ENCODE results near the gene MYOF.
"Not testable (repeated sequence)": the region's sequence is repeated elsewhere in the genome, so short reads cannot be mapped to it uniquely, and the experiment has no call there.

Gene MYOF

DNA sequence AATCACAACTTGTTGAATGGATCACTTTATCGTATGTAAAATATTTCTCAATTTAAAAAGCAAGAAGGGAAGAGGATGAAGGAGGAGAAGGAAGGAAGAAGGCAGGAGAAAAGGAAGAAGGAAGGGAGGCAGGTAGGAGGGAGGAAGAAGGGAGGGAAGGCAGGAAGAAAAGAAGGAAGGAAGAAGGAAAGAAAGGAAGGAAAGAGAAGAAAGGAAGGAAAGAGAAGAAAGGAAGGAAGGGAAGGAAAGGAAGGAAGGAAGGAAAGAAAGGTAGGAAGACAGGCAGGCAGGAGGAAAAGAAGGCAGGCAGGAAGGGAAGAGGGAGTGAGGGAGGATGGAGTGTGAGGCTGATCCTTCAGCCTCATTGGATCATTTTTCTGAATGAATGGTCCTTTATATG is 145.5 kb downstream of the MYOF start:
- no peak for DNase-seq

DNA sequence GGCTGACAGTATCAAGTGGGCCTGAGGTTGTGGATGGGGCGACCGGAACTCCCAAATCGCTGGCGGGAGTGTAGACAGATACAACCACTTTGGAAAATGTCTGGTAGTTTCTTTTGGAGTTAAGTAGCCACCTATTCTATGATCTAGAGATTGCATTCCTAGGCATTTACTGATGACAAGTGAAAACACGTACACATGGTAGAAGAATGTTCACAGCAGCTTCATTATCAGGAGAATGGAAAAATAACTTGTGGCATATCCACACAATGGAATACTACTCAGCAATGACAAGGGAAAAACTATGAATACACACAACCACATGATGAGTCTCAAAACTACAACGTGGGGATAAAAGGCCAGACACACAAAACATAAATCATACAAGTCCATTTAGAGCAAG is 146.0 kb downstream of the MYOF start:
- DNase-seq: no peak

DNA sequence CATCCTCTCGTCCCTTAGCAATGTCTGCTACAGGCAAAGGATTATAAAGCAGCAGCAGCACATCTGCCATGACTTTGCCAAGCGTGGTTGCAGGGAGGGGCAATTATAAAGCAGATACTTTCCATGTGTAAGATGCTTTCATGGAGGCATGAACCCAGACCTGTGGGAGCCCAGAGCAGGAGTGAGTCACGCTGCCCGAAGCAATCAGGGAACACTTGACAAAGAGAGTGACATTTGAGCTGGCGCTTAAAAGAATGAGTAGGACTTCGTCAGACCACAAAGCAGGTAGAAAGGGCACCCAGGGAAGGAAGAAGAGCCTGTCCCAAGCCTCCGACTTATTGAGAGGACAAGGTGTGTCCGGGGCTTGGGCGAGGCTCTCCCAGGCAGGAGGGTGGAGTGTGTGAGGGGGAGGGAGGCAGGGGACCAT is 147.2 kb downstream of the MYOF start:
- no peak for DNase-seq

DNA sequence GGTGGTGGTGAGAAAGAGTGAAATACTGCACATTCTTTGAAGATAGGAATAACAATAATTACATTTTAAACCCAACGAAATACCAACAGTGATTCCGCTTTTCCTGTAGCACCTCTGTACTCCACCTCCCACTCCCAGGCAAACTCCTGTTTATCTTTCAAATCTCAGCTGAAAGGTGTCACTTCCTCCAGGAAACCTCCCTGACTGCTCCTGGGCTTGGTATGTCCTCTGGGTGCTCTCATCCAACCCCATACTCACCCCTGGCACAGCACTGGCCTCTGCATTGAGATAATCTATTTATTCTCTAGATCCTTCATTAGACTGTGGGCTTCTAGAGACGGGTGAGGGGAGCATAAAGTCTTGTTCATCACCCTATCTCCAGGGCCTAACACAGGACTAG is 148.0 kb downstream of the MYOF start:
- no peak for DNase-seq

DNA sequence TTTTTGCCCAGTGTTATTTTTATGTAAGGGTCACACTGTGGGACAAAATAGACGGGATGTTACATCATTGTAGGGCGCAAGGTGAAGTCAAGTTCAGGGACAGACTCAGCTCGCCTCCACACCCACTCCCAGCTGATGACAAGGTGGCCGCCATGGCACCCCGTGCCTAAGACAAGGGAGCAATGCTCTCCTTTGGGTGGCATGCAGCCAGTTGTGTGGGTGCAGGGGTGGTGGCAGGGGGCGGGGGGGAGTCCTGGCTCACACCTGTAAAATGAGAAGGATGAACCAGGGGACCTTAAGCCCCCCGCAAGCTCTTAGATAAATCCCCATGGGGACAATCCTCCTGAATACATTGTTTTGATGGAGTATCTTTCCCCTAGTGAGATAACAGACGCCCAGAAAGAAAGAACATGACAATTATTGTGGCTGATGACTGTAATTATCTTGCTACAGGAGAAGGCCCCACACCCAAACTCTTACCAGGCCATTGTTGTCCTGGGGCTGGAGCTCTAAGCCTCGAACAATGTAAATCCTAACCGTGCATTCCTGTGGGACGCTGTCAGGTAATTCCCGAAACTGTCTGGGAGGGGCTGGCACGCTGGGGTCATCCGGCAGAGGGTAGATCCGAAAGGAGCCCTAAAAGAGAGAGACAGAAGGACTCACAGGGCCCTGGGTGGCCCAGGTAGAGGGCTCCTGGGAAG is 148.7 kb downstream of the MYOF start:
- DNase-seq: no peak

DNA sequence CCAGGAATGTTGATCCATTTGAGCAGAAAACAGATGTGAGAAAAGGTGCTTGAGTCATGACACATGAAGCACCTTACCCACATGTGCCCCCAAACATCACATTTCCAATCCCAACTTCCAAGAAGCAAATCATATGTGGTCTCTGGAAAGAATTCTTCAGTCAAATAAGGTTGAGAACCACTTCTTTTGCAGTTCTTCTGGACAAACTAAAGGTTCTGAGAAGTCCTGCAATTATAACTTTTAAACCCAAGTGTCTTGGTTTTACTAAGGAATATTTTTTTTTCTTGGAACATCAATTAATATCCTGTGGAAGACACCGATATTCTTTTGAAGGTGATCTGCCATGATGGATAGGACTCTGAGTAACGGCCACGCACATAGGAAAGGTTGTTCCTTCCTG is 151.3 kb downstream of the MYOF start:
- no peak for DNase-seq

DNA sequence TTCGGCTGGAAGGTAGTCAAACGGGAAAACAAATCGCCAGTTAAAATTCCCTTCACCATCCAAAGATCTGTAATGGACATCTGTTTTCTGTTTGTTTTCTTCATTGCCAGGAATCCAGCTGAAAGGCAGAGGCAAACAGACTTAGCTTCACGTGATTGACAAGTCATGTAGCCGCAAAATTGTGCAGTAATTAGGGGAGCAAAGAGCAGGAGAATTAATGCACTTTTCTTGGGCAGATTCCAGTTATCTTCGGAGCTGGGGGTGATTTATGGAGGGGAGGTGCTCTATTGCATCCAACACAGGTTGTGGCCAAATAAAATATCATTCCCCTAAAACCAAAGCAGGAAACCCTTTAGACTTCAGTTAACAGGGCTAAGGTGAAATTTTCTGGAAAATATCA is 162.2 kb downstream of the MYOF start:
- DNase-seq: no peak

DNA sequence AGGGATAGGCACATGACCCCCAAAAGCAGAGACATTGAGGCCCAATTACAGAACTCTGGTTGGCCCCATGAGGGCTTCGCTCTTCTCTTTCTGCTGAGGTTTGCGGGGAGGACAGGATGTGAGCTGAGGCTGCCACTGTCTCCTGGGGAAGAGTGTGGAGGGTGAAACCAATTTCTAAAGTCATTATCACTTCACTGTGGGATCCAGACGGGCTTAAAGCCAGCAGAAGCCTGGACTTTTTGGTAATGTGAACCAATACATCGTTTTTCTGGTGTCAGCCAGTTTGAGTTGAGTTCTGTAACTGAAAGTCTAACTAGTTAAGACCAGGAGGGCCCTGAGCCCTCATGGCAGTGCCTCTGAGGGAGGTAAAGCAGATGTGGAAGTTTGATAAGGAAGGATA is 163.0 kb downstream of the MYOF start:
- DNase-seq: no peak

DNA sequence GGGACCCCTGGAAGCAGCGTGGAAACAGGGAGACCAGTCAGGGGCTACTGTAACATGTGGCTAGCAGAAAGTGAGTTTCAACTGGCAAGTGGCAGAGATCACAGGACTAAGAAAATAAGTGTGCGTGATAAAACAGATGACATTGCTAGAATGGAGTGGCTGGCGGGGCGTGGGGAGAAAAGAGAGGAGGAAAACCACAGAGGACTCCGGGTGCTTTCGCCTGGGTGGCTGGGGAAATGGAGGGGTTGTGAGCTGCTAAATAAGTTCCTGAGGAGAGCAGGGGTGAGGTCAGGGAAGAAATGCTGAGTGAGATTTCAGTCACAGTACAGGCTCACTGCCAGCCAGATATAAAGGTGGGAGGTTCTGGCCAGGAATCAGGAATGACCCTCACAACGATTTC is 166.9 kb downstream of the MYOF start:
- no peak for DNase-seq

DNA sequence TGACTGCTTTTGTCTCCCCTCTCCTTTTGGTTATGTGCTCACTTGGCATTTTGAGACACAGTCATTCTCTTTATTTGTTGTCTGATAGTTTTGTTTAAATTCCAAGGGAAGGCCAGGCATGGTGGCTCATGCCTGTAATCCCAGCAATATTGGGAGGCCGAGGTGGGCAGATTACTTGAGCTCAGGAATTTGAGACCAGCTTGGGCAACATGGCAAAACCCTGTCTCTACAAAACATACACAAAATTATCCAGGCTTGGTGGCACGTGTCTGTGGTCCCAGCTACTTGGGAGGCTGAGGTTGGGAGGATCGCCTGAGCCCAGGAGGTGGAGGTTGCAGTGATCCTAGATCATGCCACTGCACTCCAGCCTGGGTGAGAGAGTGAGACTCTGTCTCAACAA is 167.5 kb downstream of the MYOF start:
- not testable (repeated sequence) for DNase-seq

DNA sequence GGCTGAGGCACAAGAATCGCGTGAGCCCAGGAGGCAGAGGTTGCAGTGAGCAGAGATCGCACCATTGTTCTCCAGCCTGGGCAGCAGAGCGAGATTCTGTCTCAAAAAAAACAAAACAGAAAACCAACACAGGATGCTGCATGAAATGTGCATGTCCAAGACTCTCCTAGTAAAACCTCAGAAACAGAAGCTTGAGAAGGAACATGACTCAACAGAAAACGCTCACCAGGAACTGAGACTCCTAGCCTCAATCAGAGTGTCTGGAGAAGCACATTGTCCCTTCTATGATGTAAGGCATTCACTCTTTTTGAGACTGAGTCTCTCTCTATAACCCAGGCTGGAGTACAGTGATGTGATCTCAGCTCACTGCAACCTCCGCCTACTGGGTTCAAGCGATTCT is 168.3 kb downstream of the MYOF start:
- DNase-seq: peak; percentile 50

DNA sequence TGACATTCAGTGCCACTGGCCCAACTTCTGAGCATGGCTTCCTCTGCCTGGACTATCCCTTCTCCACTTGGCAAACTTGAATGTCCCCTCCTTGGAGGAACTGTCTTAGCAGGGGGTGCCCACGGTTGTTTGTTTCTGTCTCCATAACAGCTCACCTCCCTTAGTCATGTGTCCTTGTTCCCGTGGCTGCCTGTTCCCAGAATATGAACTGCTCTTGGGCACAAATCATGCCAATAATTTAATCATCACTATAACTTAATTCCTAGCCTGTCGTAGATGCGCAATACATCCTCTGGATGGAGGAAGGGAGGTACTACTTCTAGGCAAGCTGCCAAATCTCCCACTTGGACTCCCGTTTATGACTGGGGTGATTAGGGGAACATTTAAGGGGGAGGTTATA is 173.1 kb downstream of the MYOF start:
- DNase-seq: no peak

DNA sequence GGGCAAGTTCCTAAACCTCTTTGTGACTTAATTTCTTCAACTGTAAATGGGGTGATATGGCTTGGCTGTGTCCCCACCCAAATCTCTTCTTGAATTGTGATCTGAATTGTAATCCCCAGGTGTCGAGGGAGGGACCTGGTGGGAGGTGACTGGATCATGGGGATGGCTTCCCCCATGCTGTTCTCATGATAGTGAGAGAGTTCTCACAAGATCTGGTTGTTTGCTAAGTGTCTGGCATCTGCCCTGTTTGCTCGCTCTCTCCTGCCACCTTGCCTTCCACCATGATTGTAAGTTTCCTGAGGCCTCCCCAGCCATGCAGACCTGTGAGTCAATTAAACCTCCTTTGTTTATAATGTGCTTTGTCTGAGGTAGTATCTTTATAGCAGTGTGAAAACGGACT is 177.0 kb downstream of the MYOF start:
- DNase-seq: no peak

DNA sequence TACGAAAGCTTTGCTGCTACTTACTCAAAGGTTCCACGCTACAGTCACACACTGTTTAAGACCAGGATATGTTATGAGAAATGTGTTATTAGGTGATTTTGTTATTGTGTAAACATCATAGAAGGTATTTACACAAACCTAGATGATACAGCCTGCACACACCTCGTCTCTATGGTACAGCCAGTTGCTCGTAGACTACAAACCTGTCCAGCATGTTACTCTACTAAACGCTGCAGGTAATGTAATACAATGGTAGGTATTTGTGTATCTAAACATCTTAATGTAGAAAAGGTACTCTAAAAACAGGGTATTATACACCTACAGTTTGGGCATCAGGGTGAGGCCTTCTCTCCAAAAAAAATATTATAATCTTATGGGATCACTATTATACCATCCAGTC is 181.2 kb downstream of the MYOF start:
- no peak for DNase-seq

DNA sequence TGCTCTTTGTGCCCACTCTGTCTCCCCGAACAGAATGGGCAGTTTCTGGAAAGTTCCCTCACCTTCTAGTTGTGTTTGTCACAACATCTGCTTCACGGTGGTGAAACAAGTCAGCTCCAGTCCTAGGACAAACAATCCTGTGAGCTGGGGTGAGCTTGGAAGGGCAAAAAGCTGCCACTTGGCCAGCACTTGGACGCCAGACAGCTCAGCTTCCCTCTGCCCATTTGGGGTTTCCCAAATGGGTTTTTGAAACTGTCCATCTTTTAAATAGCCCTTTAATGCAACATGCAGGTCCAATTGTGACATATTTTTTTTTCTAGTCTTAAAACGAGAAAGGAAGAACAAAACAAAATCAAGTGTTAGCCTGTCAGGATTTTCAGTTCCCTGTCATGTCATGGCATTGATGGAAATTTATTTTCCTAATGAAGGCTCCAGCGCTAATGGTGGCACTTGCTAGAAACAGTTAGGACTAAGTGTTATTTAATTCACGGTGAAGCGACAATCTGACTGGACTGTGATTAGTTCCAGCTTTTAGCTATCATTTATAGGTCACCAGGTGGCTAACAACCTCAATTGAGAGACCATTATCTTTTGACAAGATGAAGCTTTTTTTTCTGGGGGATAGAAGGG is 181.7 kb downstream of the MYOF start:
- no peak for DNase-seq

DNA sequence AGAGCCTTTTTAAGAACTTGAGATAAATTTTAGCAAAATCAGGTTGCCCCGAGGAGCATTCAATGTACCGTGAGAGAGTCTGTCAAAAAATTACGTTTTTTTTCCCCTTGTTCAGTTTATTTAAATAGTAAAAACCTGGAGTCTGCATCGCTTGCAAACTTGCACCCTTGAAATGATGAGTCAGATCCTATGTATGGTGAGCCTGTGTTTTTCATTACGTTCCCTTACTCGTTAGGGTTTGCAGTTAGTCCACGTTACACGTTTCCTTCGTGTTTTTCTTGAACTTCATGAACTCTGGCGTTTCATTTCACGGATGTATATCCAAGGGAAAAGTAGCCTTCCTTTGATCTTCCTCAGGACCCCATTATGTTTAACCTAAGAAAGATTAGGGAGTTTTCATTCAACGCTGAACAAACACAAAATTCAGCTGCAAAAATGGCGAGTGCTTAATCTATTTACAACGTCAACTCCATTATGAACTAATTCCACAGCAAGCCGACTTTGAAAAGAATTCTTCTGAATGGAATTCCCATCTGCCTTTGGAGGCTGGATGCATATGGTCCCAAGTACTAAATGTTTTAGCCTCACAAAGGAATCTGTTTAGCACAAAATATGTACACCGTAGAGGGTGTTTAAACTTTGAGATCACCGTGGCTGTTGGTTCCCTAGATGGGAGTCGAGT is 182.4 kb downstream of the MYOF start:
- no peak for DNase-seq

DNA sequence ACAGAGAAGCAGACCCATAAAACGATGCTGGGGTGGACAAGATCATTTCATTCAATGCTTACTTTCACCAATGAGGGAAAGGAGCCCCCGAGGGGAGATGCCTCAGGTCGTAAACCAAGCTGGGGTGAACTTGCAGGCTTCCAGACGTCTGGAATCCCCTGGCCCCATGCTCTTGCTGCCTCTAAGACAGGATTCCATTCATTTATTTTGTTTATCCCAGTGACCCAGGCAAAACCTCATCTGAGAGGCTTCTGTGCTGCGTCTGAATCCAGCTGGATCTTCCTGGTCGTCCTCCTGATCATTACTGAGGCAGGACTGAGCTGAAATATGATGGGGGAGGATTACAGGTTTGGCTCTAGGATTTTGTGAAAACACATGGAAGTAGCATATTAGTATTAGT is 182.9 kb downstream of the MYOF start:
- no peak for DNase-seq

DNA sequence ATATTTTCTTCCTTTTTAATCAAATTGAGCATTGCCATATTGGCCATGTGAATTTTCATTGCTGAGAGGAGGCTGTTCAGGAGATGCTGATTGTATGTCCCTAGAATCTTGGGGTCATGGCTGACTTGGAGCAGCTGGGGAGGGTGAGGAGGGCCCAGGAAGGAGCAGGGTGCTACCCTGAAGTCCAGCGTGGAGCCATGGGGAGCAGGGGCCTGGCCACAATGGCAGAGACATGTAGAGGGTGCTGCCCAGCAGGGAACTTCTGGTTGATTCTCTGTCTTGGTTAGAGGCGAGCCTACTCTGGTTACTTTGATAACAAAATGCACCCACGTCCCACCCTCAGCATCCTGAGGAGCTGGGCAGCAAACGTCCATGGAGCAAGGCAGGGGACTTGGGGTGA is 186.0 kb downstream of the MYOF start:
- DNase-seq: no peak

DNA sequence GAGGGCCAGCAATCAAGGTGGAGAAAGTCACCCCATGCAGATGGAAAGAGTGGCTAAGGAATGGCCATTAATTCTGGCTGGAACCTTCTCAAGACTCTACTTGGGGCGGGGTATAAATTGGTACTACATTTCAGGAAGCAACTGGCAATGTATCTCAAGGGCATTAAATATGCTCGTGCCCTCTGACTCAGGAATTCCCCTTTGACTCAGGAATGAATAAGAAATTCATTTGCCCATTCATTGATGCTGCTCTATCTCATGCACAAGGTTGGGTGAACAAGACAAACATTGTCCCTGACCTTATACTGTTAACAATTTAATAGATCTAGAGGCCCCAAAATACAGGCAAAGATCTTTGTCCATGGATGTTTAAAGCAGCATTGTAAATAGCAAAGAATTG is 188.1 kb downstream of the MYOF start:
- peak; percentile 48 for DNase-seq

DNA sequence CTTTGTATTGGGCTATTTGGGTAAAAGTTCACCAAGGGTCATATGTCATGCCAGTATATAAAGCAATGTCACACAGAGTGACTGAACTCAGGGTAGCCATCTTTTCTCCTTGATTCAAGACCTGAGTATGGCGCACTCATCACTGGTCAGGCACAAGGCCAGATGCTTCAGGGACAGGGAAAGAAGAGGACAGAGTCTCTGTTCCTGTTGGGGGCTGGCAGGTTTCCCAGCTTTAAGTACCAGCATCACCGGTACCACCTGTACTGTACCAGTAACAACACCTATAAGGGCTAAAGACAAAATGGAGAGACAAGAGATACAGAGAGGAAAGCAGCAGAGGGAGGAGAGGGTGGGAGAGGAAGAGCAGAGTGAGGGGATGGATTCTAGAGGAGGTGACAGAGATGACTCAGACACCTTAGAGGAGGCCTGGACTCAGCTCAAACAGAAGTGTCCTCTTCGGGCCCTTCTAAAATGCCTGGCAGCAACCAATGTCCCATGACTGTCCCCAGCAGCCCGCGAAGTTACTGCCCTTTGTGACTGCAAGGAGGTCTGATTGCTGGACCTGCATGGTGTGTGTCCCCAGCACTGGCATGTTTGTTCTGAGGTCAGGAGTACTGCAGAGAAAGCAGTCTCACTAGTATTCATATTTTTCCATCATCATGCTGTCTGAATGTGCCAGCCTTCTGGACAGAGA is 191.3 kb downstream of the MYOF start:
- DNase-seq: no peak

DNA sequence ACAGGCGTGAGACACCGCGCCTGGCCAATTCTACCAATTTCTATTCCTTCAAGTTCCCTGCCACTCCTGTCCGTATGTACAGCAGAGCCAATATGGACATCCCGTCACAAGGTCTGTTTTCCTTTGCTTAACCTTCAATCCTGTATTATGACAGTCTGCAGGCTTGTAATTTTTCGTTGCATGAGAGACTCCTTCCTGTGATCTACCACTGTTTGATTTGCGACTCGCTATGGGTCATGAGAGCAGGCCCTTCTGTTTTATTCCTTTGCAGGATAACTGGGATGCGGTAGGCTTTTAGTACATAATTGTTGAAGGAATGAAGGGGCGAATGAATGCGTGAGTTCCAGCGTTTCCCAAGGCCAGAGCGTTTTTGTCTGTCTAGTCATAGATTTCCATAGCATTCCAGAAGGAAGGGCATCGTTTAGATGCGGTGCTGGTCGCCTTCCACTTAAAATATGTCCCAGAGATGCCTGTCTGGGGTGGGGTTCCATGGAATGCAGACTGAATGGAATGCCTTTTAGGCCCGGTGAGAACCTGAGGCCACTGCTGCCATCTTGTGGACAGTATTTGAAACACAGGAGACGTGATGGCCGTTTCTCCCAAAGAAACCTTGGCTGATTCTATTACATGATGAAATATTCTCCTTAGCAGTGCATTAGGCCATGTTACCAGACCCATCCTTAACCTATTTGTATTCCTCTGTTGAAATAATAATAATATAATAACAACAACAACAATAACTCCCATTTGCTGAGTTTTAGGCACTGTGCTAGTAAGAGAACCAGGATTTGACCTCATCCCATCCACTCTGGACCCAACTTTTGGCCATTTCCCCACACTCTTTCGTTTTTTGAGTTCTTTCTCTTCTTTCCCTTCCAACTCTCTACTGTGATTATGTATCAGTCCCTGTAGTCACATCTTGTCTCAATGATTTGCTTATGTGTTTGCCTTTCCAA is 193.2 kb downstream of the MYOF start:
- DNase-seq: peak; percentile 69

DNA sequence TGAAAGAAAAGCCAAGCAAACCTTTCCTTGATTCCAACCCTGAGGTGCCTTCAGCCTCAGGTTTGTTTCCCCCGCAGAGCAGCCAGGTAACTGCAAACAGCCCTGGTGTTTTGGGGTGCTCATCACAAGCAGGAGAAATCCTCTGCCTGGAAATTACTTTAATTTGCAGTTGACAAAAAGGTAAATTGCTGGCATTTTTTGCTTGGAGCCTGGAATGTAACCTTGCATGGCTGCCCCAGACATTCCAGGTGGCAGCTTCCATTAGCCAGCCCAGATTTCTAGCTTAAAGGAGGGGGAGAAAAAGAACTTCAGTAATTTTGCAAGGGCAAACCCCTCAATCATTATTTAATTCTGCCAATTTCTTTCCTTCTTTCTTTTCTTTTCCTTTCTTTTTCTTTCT is 194.4 kb downstream of the MYOF start:
- DNase-seq: no peak

DNA sequence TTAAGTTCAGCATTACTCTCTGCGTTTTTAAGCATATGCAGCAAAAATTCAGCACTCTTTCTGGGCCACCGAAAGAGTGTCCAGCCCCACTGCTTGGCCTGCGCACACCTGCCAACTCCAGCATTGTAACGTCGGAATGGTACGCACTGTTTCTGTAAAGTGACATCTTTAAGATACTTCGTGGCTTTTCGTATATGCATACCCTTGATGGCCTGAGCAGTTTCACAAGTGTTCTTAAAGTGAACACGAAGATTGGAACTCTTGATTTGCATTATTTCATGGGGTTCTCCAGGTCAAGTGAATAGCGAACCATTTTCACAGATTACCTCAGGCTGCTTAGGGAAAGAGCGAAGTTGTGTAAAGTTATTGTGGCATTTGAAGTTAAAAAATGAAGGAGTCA is 197.9 kb downstream of the MYOF start:
- not testable (repeated sequence) for DNase-seq

Measured in inflammatory macrophage treated with lipopolysaccharide for 4 hours (primary cell).